GM23248 (cell line): Measurements from ENCODE around the gene DRAXIN.

Experiments used
- EZH2 ChIP-seq: fragments of 200-600 bp; sonication (generic); IDR thresholded peaks from 2 replicates; pipeline ENCODE4 v1.6.1; 2018; ENCODE audit warnings: antibody characterized with exemption, mild to moderate bottlenecking; ENCODE audit not compliant: insufficient read depth, poor library complexity, severe bottlenecking
- EZH2phosphoT487 ChIP-seq: fragments of 200-600 bp; sonication (generic); IDR thresholded peaks from 2 replicates; pipeline ENCODE4 v1.6.1; 2018; ENCODE audit warnings: antibody characterized with exemption, moderate library complexity, mild to moderate bottlenecking, low read depth; ENCODE audit not compliant: insufficient read depth

GRCh38 chr1:11647333-11647732, 44.2 kb upstream of the DRAXIN start:
- TF ChIP-seq EZH2 (no peak), EZH2phosphoT487 (no peak)
